ENCODE results near the gene GXYLT1. TPM values are rescaled to one million over a fixed set of nuclear protein-coding genes. Genes with fewer than 3 reads are reported as not detected.

GXYLT1 gene
- total RNA-seq, 1 donor from 2014 or later: 6.5 TPM

Other genes with a start within 250 kb of the GXYLT1 start
- 84.8 TPM for gene YAF2, start 93.4 kb upstream of the GXYLT1 start, total RNA-seq
- 57.1 TPM for gene ZCRB1, start 181.2 kb upstream of the GXYLT1 start, total RNA-seq
- gene PPHLN1, start 181.3 kb upstream of the GXYLT1 start, total RNA-seq: 33.7 TPM

Data from cardiac septum (tissue), 1 donor.